ENCODE results near the gene GSG1L.
"Not testable (repeated sequence)": the region's sequence is repeated elsewhere in the genome, so short reads cannot be mapped to it uniquely, and the experiment has no call there.

Gene GSG1L

DNA sequence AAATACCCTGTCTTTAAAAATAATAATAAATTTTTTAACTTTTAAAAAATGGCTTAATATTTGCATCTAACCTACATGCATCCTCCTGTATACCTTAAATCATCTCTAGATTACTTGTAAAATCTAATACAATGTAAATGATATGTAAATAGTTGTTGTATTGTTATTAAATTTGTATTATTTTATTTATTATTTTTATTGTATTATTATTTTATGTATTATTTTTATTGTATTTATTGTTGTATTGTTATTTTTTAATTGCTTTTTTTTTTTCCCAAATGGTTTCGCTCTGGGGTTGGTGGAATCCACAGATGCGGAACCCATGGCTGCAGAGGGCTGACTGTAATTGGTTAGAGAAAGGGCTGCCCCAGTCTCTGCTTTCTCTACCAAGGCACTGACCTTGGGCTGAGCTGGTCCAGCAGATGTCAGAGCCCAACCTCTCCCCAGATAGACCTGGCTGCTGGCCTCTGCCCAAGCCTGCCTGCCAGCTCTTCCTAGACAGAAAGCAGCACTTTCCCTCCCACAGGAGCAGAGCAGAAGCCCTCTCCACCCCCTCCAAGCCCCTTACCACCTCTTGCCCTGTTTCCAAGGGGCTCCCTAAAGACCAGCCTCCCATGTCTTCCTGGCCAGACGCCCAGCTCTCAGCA, 183.8 kb downstream of the GSG1L start:
- peaks cover 3 to 21% (median 12%) of the 10 kb centered on the region in 5 donors for H3K9me3 ChIP-seq (ENCODE audit: control insufficient read depth in 5 of 5, low read length in 5 of 5)
- no peaks in the 10 kb centered on the region for H3K36me3 ChIP-seq (ENCODE audit: control insufficient read depth in 5 of 5, insufficient read depth in 5 of 5, low read length in 5 of 5)
- peaks cover 0 to 5% (median 0%) of the 10 kb centered on the region in 5 donors for H3K27me3 ChIP-seq (ENCODE audit: control insufficient read depth in 5 of 5, insufficient read depth in 4 of 5, low read length in 5 of 5)
- H3K27ac ChIP-seq (ENCODE audit: low read depth, low read length): no peak overlapping the region
- H3K4me1 ChIP-seq (ENCODE audit: control insufficient read depth in 5 of 5, insufficient read depth in 5 of 5, low read length in 5 of 5): no peaks in the 10 kb centered on the region
- H3K4me3 ChIP-seq (ENCODE audit: low read depth in 1 of 5, low read length in 5 of 5): no peak overlapping the region
- no peak overlapping the region for H3K9ac ChIP-seq (ENCODE audit: low read length in 5 of 5)

GRCh38 chr16:27872627-27873026, 190.9 kb downstream of the GSG1L start:
- H3K9me3 ChIP-seq (ENCODE audit: control insufficient read depth in 5 of 5, low read length in 5 of 5): peaks cover 5 to 27% (median 23%) of the 10 kb centered on the region in 5 donors
- not testable (repeated sequence) for H3K4me1 ChIP-seq (ENCODE audit: control insufficient read depth in 5 of 5, insufficient read depth in 5 of 5, low read length in 5 of 5); H3K27ac ChIP-seq (ENCODE audit: low read depth, low read length); H3K27me3 ChIP-seq (ENCODE audit: control insufficient read depth in 5 of 5, insufficient read depth in 4 of 5, low read length in 5 of 5); H3K4me3 ChIP-seq (ENCODE audit: low read depth in 1 of 5, low read length in 5 of 5); H3K36me3 ChIP-seq (ENCODE audit: control insufficient read depth in 5 of 5, insufficient read depth in 5 of 5, low read length in 5 of 5); H3K9ac ChIP-seq (ENCODE audit: low read length in 5 of 5)

DNA sequence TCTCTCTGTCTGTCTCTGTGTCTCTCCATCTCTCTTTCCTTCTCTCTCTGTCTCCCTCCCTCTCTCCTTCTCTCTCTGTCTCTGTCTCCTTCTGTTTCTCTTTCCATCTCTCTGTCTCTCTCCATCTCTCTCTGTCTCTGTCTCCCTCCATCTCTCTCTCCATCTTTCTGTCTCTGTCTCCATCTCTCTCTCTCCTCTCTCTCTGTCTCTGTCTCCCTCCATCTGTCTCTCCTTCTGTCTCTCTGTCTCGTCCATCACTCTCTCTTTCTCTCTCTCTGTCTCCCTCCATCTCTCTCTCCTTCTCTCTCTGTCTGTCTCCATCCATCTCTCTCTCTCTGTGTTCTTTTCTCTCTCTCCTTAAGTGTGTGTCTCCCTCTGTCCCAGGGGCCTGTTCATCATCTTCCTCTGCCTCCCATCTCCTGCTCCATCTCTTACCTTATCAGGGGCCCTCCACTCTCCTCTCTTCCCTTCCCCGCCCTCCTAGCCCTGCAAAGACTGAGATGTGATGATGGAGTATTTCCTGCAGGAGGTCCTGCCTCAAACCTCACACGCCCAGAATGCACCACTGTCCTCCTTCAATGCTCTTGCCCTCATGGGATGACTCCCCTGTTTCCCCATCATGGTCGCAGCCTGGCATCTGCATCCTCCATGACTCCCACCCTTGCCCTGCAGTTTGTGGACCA, 193.3 kb downstream of the GSG1L start:
- no peak overlapping the region for H3K4me3 ChIP-seq (ENCODE audit: low read depth in 1 of 5, low read length in 5 of 5)
- H3K9me3 ChIP-seq (ENCODE audit: control insufficient read depth in 5 of 5, low read length in 5 of 5): peaks cover 8 to 32% (median 23%) of the 10 kb centered on the region in 5 donors
- no peaks in the 10 kb centered on the region for H3K4me1 ChIP-seq (ENCODE audit: control insufficient read depth in 5 of 5, insufficient read depth in 5 of 5, low read length in 5 of 5)
- no peak overlapping the region for H3K27ac ChIP-seq (ENCODE audit: low read depth, low read length)
- no peak overlapping the region for H3K9ac ChIP-seq (ENCODE audit: low read length in 5 of 5)
- no peaks in the 10 kb centered on the region for H3K36me3 ChIP-seq (ENCODE audit: control insufficient read depth in 5 of 5, insufficient read depth in 5 of 5, low read length in 5 of 5)
- H3K27me3 ChIP-seq (ENCODE audit: control insufficient read depth in 5 of 5, insufficient read depth in 4 of 5, low read length in 5 of 5): peaks cover 0 to 5% (median 3%) of the 10 kb centered on the region in 5 donors

DNA sequence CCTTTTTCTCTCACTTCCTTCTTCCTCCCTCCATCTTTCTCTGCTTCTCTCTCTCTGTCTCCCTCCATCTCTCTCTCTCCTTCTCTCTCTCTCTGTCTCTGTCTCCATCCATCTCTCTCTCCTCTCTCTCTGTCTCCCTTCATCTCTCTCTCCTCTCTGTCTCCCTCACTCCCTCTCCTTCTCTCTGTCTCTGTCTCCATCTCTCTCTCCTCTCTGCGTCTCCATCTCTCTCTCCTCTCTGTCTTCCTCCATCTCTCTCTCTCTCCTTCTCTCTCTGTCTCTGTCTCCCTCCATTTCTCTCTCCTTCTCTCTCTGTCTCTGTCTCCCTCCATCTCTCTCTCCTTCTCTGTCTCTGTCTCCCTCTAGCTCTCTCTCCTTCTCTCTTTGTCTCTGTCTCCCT, 194.1 kb downstream of the GSG1L start:
- H3K4me1 ChIP-seq (ENCODE audit: control insufficient read depth in 5 of 5, insufficient read depth in 5 of 5, low read length in 5 of 5): no peaks in the 10 kb centered on the region
- no peak overlapping the region for H3K27ac ChIP-seq (ENCODE audit: low read depth, low read length)
- peaks cover 0 to 3% (median 3%) of the 10 kb centered on the region in 5 donors for H3K27me3 ChIP-seq (ENCODE audit: control insufficient read depth in 5 of 5, insufficient read depth in 4 of 5, low read length in 5 of 5)
- H3K4me3 ChIP-seq (ENCODE audit: low read depth in 1 of 5, low read length in 5 of 5): no peak overlapping the region
- peaks cover 3 to 31% (median 21%) of the 10 kb centered on the region in 5 donors for H3K9me3 ChIP-seq (ENCODE audit: control insufficient read depth in 5 of 5, low read length in 5 of 5)
- no peak overlapping the region for H3K9ac ChIP-seq (ENCODE audit: low read length in 5 of 5)
- no peaks in the 10 kb centered on the region for H3K36me3 ChIP-seq (ENCODE audit: control insufficient read depth in 5 of 5, insufficient read depth in 5 of 5, low read length in 5 of 5)

DNA sequence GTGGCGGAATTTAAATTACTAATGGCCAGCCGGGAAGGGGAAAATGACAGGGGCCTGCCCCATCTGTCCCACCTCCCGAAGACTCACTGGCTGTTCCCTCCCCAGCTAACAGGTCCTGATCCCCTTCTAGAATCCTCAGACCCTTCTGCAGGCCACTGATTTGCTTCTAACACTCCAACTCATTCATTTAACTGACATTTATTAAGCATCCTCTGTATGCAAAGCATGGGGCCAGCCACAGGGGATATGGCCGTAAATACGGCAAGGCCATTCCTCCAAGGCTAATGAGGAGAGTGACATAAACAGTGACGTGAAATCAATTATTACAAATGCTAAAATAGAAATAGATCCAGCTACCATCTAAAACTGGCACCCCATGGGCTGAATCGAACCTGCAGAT, 195.3 kb downstream of the GSG1L start:
- no peaks in the 10 kb centered on the region for H3K36me3 ChIP-seq (ENCODE audit: control insufficient read depth in 5 of 5, insufficient read depth in 5 of 5, low read length in 5 of 5)
- peaks cover 4 to 35% (median 23%) of the 10 kb centered on the region in 5 donors for H3K9me3 ChIP-seq (ENCODE audit: control insufficient read depth in 5 of 5, low read length in 5 of 5)
- no peak overlapping the region for H3K27ac ChIP-seq (ENCODE audit: low read depth, low read length)
- H3K9ac ChIP-seq (ENCODE audit: low read length in 5 of 5): no peak overlapping the region
- no peak overlapping the region for H3K4me3 ChIP-seq (ENCODE audit: low read depth in 1 of 5, low read length in 5 of 5)
- peaks cover 0 to 3% (median 3%) of the 10 kb centered on the region in 5 donors for H3K27me3 ChIP-seq (ENCODE audit: control insufficient read depth in 5 of 5, insufficient read depth in 4 of 5, low read length in 5 of 5)
- H3K4me1 ChIP-seq (ENCODE audit: control insufficient read depth in 5 of 5, insufficient read depth in 5 of 5, low read length in 5 of 5): no peaks in the 10 kb centered on the region

- peaks cover 0 to 3% (median 3%) of the 10 kb centered on the region in 5 donors for H3K27me3 ChIP-seq (ENCODE audit: control insufficient read depth in 5 of 5, insufficient read depth in 4 of 5, low read length in 5 of 5)
- no peaks in the 10 kb centered on the region for H3K36me3 ChIP-seq (ENCODE audit: control insufficient read depth in 5 of 5, insufficient read depth in 5 of 5, low read length in 5 of 5)
- H3K4me1 ChIP-seq (ENCODE audit: control insufficient read depth in 5 of 5, insufficient read depth in 5 of 5, low read length in 5 of 5): no peaks in the 10 kb centered on the region
- H3K4me3 ChIP-seq (ENCODE audit: low read depth in 1 of 5, low read length in 5 of 5): no peak overlapping the region
- H3K9me3 ChIP-seq (ENCODE audit: control insufficient read depth in 5 of 5, low read length in 5 of 5): peaks cover 8 to 42% (median 27%) of the 10 kb centered on the region in 5 donors
- H3K27ac ChIP-seq (ENCODE audit: low read depth, low read length): no peak overlapping the region
- H3K9ac ChIP-seq (ENCODE audit: low read length in 5 of 5): no peak overlapping the region
These were observed 196.1 kb downstream of the GSG1L start for GRCh38 chr16:27867122-27868110.

GRCh38 chr16:27863377-27863776, 200.1 kb downstream of the GSG1L start:
- Histone ChIP-seq H3K4me1 (ENCODE audit: control insufficient read depth in 5 of 5, insufficient read depth in 5 of 5, low read length in 5 of 5) (no peaks in the 10 kb centered on the region), H3K4me3 (ENCODE audit: low read depth in 1 of 5, low read length in 5 of 5) (no peak overlapping the region), H3K36me3 (ENCODE audit: control insufficient read depth in 5 of 5, insufficient read depth in 5 of 5, low read length in 5 of 5) (no peaks in the 10 kb centered on the region), H3K9ac (ENCODE audit: low read length in 5 of 5) (no peak overlapping the region), H3K27ac (ENCODE audit: low read depth, low read length) (no peak overlapping the region), H3K9me3 (ENCODE audit: control insufficient read depth in 5 of 5, low read length in 5 of 5) (peaks cover 8 to 51% (median 38%) of the 10 kb centered on the region in 5 donors), H3K27me3 (ENCODE audit: control insufficient read depth in 5 of 5, insufficient read depth in 4 of 5, low read length in 5 of 5) (peaks cover 0 to 3% (median 0%) of the 10 kb centered on the region in 5 donors)

- peaks cover 8 to 51% (median 38%) of the 10 kb centered on the region in 5 donors for H3K9me3 ChIP-seq (ENCODE audit: control insufficient read depth in 5 of 5, low read length in 5 of 5)
- no peak overlapping the region for H3K9ac ChIP-seq (ENCODE audit: low read length in 5 of 5)
- H3K27me3 ChIP-seq (ENCODE audit: control insufficient read depth in 5 of 5, insufficient read depth in 4 of 5, low read length in 5 of 5): peaks cover 0 to 3% (median 0%) of the 10 kb centered on the region in 5 donors
- no peak overlapping the region for H3K4me3 ChIP-seq (ENCODE audit: low read depth in 1 of 5, low read length in 5 of 5)
- H3K4me1 ChIP-seq (ENCODE audit: control insufficient read depth in 5 of 5, insufficient read depth in 5 of 5, low read length in 5 of 5): no peaks in the 10 kb centered on the region
- H3K27ac ChIP-seq (ENCODE audit: low read depth, low read length): no peak overlapping the region
- H3K36me3 ChIP-seq (ENCODE audit: control insufficient read depth in 5 of 5, insufficient read depth in 5 of 5, low read length in 5 of 5): no peaks in the 10 kb centered on the region
These were observed 200.6 kb downstream of the GSG1L start for GRCh38 chr16:27862953-27863352.

- Histone ChIP-seq H3K4me3 (ENCODE audit: low read depth in 1 of 5, low read length in 5 of 5) (no peak overlapping the region), H3K27me3 (ENCODE audit: control insufficient read depth in 5 of 5, insufficient read depth in 4 of 5, low read length in 5 of 5) (peaks cover 0 to 4% (median 0%) of the 10 kb centered on the region in 5 donors), H3K9ac (ENCODE audit: low read length in 5 of 5) (no peak overlapping the region), H3K27ac (ENCODE audit: low read depth, low read length) (no peak overlapping the region), H3K9me3 (ENCODE audit: control insufficient read depth in 5 of 5, low read length in 5 of 5) (peaks cover 5 to 37% (median 34%) of the 10 kb centered on the region in 5 donors), H3K36me3 (ENCODE audit: control insufficient read depth in 5 of 5, insufficient read depth in 5 of 5, low read length in 5 of 5) (no peaks in the 10 kb centered on the region), H3K4me1 (ENCODE audit: control insufficient read depth in 5 of 5, insufficient read depth in 5 of 5, low read length in 5 of 5) (no peaks in the 10 kb centered on the region)
These were observed 203.4 kb downstream of the GSG1L start for GRCh38 chr16:27860091-27860490.

Data from subcutaneous abdominal adipose tissue (tissue), 5 donors.